ENCODE results near the gene LYPLA2.

Gene LYPLA2

DNA sequence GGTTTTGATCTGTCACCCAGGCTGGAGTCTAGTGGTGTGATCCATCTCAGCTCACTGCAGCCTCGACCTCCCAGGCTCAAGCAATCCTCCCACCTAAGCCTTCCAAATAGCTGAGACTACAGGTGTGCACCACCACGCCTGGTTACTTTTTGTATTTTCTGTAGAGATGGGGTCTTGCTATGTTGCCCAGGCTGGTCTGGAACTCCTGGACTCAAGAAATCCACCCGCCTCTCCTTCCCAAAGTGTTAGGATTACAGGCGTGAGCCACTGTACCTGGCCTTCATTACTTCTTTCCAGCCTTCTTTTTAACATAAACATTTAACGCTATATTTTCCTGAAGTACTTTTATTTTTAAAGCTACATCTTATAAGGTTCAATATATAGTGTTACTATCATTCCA, 52.7 kb downstream of the LYPLA2 start:
- Histone ChIP-seq H3K4me2 (no peak overlapping the region), H3K79me2 (ENCODE audit: insufficient read depth, low read depth) (no peaks in the 10 kb centered on the region), H3K27me3 (ENCODE audit: insufficient read depth, low read depth) (no peaks in the 10 kb centered on the region), H3K27ac (no peak overlapping the region), H3K4me3 (IDR thresholded peaks at IDR 0.05; ENCODE audit: insufficient read depth, low read depth, low read length) (no peak overlapping the region), H4K20me1 (ENCODE audit: insufficient read depth) (no peaks in the 10 kb centered on the region), H3K4me1 (ENCODE audit: low read depth, poor library complexity, severe bottlenecking) (peaks cover 3% of the 10 kb centered on the region), H2AFZ (ENCODE audit: low read depth) (no peak overlapping the region), H3K9ac (no peak overlapping the region), H3K36me3 (ENCODE audit: insufficient read depth) (no peaks in the 10 kb centered on the region)
- TF ChIP-seq, protein P1, sequence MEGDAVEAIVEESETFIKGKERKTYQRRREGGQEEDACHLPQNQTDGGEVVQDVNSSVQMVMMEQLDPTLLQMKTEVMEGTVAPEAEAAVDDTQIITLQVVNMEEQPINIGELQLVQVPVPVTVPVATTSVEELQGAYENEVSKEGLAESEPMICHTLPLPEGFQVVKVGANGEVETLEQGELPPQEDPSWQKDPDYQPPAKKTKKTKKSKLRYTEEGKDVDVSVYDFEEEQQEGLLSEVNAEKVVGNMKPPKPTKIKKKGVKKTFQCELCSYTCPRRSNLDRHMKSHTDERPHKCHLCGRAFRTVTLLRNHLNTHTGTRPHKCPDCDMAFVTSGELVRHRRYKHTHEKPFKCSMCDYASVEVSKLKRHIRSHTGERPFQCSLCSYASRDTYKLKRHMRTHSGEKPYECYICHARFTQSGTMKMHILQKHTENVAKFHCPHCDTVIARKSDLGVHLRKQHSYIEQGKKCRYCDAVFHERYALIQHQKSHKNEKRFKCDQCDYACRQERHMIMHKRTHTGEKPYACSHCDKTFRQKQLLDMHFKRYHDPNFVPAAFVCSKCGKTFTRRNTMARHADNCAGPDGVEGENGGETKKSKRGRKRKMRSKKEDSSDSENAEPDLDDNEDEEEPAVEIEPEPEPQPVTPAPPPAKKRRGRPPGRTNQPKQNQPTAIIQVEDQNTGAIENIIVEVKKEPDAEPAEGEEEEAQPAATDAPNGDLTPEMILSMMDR (conservative IDR thresholded peaks at IDR 0.05; ENCODE audit: low read depth, low read length) = no peak

Data from KMS-11 (cell line).